Cerebellar nuclear complex (tissue), 1 donor: ENCODE measurements around the gene MCIDAS.
A peak's percentile ranks its signal among the peaks of the same experiment; 100 is the strongest.

ENCODE experiments used
- DNase-seq, 2 experiments: peaks; one replicate each; lab custom pipeline; 2025; lab: John Stamatoyannopoulos, UW

The MCIDAS gene

GRCh38 chr5:55226934-55227663 lies at the start of gene MCIDAS:
Gene MCIDAS (minus strand): TSS chr5:55227315. CDS start chr5:55227138, 177 bp downstream.
- DNase-seq: no peak

GRCh38 chr5:55276771-55277170 lies 49.7 kb upstream of the MCIDAS start:
- no peak for DNase-seq

- DNase-seq: no peak
Measured at GRCh38 chr5:55258339-55258738, 31.2 kb upstream of the MCIDAS start.

GRCh38 chr5:55254802-55255201 lies 27.7 kb upstream of the MCIDAS start:
- DNase-seq: no peak

- DNase-seq: no peak
Measured at GRCh38 chr5:55250064-55250463, 22.9 kb upstream of the MCIDAS start.

- no peak for DNase-seq
Measured at GRCh38 chr5:55241746-55242145, 14.6 kb upstream of the MCIDAS start.

- DNase-seq: no peak
Measured at GRCh38 chr5:55236800-55237199, 9.7 kb upstream of the MCIDAS start.

- no peak for DNase-seq
Measured at GRCh38 chr5:55234121-55234700, 7.1 kb upstream of the MCIDAS start.

GRCh38 chr5:55232985-55233928 lies 6.1 kb upstream of the MCIDAS start, which contains the start of gene CCNO:
Gene CCNO (minus strand): TSS chr5:55233608. CDS start chr5:55233523, 85 bp downstream.
- peak in 1 of 2 experiments; percentile 4 for DNase-seq

GRCh38 chr5:55232271-55232984 lies 5.3 kb upstream of the MCIDAS start:
- no peak for DNase-seq

- DNase-seq: no peak
Measured at GRCh38 chr5:55231919-55232270, 4.8 kb upstream of the MCIDAS start.

- no peak for DNase-seq
Measured at GRCh38 chr5:55231029-55231918, 4.2 kb upstream of the MCIDAS start.

GRCh38 chr5:55230086-55230629 lies 3.0 kb upstream of the MCIDAS start:
- no peak for DNase-seq

GRCh38 chr5:55227664-55228430 lies 732 bp upstream of the MCIDAS start:
- DNase-seq: no peak

GRCh38 chr5:55226027-55226933 lies 835 bp downstream of the MCIDAS start:
- DNase-seq: no peak

GRCh38 chr5:55225346-55225745 lies 1.8 kb downstream of the MCIDAS start:
- no peak for DNase-seq

- DNase-seq: no peak
Measured at GRCh38 chr5:55223812-55224240, 3.3 kb downstream of the MCIDAS start.

GRCh38 chr5:55222985-55223811 lies 3.9 kb downstream of the MCIDAS start:
- DNase-seq: no peak
